Uterine smooth muscle cell (primary cell): ENCODE data around the gene PCDHGA6. TPM values are rescaled to one million over a fixed set of nuclear protein-coding genes. Genes with fewer than 3 reads are reported as not detected.

Experiments used
- total RNA-seq: library from RNA; depleted of rRNA; stranded (reverse); fragments of >200 nt; gene quantifications from 2 replicates; pipeline ENCODE4 v1.2.3, GENCODE V29; 2014

The PCDHGA6 gene
- 1.7 and 3.2 TPM in 2 replicates for total RNA-seq

DNA sequence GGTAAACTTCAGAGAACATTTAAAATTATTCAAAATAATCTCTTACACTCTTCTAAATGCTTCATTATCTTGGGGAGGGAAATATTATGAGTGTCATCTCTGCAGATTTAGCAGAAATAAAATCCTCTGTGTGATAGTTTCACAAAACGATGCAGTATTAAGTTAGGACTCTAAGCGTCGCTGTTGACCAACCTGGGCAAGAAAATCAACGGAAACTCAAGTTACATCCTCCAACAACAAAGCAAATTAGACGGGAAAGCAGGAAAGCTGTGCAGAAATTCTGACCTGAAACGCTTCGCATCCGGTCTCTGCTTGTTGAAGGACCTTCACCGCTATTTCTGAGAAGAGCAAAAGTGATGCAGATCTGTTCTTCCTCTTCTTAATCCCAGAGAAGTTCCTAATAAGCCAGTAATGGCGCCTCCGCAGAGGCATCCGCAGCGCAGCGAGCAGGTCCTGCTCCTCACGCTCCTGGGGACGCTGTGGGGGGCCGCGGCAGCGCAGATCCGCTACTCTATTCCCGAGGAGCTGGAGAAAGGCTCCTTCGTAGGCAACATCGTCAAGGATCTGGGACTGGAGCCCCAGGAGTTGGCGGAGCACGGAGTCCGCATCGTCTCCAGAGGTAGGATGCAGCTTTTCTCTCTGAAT, at the start of gene PCDHGA6:
PCDHGA6 (plus strand) TSS at position 219 of the 645 bp plus-strand sequence; CDS start at position 412, 193 bp downstream.

GRCh38 chr5:141330299-141331080, 43.2 kb upstream of the PCDHGA6 start, which contains the start of gene PCDHGA1:
TSS of gene PCDHGA1 (plus strand) at chr5:141330514.

DNA sequence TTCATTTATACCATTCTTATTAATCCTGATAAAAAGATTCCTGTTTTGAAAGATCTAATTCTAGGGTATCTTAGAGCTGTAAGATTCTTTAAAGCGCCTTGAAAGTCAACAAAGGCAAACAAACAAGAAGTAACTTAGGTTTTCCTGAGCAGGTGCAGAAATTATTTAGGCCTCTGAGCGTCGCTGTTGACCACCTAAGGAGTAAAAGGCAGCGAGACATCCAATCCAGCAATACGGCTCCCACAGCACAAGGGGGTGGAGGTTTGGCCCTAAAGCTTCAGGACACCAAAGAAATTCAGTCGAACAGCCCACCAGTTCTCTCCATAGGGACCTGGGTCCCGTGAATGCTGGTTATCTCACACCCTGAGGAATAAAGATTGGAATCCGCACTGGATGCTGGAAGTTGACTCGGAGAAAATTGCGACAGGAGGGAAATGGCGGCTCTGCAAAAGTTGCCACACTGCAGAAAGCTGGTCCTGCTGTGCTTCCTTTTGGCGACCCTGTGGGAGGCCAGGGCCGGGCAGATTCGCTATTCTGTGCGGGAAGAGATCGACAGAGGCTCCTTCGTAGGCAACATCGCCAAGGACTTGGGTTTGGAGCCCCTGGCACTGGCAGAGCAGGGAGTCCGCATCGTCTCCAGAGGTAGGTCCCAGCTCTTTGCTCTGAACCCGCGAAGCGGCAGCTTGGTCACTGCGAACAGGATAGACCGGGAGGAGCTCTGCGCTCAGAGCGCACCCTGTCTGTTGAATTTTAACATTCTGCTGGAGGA, 35.0 kb upstream of the PCDHGA6 start, which contains the start of gene PCDHGA2:
PCDHGA2 (plus strand) TSS at position 223 of the 769 bp plus-strand sequence.

GRCh38 chr5:141343242-141343952, 30.3 kb upstream of the PCDHGA6 start, which contains the start of gene PCDHGA3:
TSS of gene PCDHGA3 (plus strand) at chr5:141343829. CDS start at chr5:141344034, 205 bp downstream.

DNA sequence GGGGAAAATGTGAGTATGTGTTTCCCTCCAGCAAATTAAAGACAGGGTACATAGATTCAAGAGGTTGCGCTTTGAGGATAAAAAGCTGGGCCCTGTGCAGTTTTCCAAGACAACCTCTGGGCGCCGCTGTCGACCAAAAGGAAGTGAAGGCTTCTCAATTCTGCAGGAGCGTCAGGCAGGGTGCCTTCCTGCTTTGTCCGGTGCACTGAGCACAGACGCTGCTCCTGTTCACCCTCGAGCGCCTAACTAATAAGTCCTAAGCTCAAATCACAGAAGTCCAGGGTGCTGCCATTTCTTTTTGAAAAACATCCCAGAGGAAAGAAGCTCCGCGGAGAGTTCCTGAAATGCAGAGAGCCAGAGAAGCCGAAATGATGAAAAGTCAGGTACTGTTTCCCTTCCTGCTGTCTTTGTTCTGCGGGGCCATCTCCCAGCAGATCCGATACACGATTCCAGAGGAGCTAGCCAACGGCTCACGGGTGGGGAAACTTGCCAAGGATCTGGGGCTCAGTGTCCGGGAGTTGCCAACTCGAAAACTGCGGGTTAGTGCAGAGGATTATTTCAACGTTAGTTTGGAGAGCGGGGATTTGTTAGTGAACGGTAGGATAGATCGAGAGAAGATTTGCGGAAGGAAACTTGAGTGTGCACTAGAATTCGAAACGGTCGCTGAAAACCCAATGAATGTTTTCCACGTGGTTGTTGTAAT, 23.6 kb upstream of the PCDHGA6 start, which contains the start of gene PCDHGB1:
PCDHGB1 (plus strand) TSS at position 183 of the 703 bp plus-strand sequence; CDS start at position 345, 162 bp downstream.

DNA sequence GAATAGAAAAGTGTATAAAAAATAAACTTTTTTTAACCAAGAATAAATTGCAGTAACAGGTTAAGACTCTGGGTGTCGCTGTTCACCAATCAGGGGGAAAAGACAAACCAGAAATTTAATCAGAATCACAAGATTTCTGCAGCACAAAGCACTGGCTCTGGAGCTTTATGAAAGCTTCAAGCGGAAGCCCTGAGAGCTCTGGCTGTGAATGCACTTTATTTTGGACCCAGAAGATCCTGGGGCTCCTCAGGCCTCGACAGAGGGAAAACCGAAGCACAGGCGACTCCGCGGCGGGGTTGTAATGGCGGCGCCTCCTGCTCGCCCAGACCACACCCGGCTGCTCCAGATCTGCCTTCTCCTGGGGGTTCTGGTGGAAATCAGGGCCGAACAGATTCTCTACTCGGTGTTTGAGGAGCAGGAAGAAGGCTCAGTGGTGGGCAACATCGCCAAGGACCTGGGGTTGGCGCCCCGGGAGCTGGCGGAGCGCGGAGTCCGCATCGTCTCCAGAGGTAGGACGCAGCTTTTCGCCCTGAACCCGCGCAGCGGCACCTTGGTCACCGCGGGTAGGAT, 18.7 kb upstream of the PCDHGA6 start, which contains the start of gene PCDHGA4:
PCDHGA4 (plus strand) TSS at position 122 of the 570 bp plus-strand sequence; CDS start at position 209, 87 bp downstream.

GRCh38 chr5:141359790-141360426, 13.8 kb upstream of the PCDHGA6 start, which contains the start of gene PCDHGB2:
TSS of gene PCDHGB2 (plus strand) at chr5:141359994. CDS start at chr5:141360136, 142 bp downstream.

GRCh38 chr5:141363952-141364660, 9.6 kb upstream of the PCDHGA6 start, which contains the start of gene PCDHGA5:
TSS of gene PCDHGA5 (plus strand) at chr5:141364162. CDS start at chr5:141364331, 169 bp downstream.

GRCh38 chr5:141369994-141370848, 3.5 kb upstream of the PCDHGA6 start, which contains the start of gene PCDHGB3:
TSS of gene PCDHGB3 (plus strand) at chr5:141370242. CDS start at chr5:141370395, 153 bp downstream.

GRCh38 chr5:141382469-141383294, 9.0 kb downstream of the PCDHGA6 start, which contains the start of gene PCDHGA7:
TSS of gene PCDHGA7 (plus strand) at chr5:141382742. CDS start at chr5:141382900, 158 bp downstream.

GRCh38 chr5:141387557-141388311, 14.0 kb downstream of the PCDHGA6 start, which contains the start of gene PCDHGB4:
TSS of gene PCDHGB4 (plus strand) at chr5:141387698. CDS start at chr5:141387885, 187 bp downstream.

GRCh38 chr5:141392429-141393198, 18.9 kb downstream of the PCDHGA6 start, which contains the start of gene PCDHGA8:
TSS of gene PCDHGA8 (plus strand) at chr5:141392633. CDS start at chr5:141392814, 181 bp downstream.

DNA sequence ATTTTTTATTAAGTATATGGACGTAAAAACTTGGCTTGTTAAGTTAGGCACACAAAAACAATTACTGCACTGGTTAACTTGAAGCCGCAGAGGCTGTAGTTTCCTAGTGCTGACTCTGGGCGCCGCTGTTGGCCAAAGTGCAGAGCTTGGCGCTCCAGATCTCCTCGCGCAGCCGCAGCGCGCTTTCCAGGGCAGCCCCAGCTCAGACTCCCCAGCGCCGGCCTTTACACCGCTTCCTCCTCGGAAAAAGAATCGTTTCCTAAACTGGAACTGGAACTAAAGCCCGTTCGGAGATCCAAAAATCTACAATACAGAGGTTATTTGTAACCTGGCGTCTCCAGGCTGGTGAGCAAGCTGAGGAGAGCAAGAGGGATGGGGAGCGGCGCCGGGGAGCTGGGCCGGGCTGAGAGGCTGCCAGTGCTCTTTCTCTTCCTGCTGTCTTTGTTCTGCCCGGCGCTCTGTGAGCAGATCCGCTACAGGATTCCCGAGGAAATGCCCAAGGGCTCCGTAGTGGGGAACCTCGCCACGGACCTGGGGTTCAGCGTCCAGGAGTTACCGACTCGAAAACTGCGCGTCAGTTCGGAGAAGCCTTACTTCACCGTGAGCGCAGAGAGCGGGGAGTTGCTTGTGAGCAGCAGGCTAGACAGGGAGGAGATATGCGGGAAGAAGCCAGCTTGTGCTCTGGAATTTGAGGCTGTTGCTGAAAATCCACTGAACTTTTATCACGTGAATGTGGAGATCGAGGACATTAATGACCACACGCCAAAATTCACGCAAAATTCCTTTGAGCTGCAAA, 24.3 kb downstream of the PCDHGA6 start, which contains the start of gene PCDHGB5:
PCDHGB5 (plus strand) TSS at position 192 of the 796 bp plus-strand sequence; CDS start at position 373, 181 bp downstream.

DNA sequence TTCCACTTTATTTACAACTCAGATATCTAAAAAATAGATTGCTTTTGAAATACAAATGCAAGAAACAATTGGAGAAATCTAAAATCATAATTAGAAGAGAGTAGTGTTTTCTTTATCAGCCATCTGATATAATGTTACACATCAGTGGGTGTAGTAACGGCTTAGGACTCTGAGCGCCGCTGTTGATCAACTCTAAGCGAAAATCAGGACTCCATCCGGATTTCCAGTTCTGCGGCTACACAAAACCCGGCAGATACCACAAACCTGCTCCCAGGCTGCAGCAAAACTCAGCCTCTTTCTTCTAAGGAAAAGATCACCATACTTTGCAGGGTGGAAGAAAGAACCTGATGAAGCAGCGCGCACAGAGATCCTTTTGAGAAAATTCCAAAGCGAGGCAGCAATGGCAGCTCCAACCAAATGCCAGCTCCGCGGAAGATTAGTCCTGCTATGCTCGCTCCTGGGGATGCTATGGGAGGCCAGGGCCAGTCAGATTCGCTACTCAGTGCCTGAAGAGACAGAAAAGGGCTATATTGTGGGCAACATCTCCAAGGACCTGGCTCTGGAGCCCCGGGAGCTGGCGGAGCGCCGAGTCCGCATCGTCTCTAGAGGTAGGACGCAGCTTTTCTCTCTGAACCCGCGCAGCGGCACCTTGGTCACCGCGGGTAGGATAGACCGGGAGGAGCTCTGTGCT, 29.0 kb downstream of the PCDHGA6 start, which contains the start of gene PCDHGA9:
PCDHGA9 (plus strand) TSS at position 226 of the 691 bp plus-strand sequence; CDS start at position 401, 175 bp downstream.

